ENCODE data around the gene PRELID1.
A peak's percentile ranks its signal among the peaks of the same experiment; 100 is the strongest.
"Not testable (repeated sequence)": the region's sequence is repeated elsewhere in the genome, so short reads cannot be mapped to it uniquely, and the experiment has no call there.

The PRELID1 gene, protein sequence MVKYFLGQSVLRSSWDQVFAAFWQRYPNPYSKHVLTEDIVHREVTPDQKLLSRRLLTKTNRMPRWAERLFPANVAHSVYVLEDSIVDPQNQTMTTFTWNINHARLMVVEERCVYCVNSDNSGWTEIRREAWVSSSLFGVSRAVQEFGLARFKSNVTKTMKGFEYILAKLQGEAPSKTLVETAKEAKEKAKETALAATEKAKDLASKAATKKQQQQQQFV

DNA sequence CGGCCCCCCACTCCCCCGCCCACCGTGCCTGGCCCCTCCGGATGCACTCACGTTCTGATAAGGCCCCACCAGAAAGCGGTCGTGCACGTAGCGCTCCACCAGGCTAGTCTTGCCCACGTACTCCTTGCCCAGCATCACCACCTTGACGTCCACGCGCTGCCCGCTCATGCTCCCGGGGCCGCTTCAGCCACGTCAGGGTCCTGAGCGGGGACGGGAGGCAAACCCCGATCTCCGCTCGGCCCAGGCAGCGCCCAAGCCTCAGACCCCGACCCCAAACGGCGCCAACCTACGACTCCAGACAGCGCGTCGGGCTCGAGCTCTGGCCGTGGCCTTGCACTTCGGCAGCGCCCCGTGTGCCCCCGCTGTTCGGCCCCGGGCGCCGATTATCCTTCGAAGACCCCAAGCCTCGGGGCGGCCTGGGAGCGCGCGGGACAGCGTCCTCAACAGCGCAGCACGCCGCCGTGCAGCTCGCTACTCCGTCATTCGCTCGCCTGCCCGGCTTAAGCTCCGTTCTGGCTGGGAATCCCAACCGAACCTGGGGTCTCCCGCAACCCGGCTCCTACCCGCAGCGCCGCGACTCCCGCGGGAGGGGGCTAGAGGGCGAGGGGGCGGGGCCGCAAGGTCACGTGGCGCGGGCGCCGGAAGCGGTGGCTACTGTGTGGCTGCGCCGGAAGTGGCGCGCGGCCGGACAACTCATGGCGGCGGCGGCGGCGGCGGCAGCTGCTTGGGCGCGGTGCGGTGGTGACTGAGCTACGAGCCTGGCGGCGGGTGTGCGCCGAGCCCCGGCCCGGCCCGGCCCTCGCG, at the start of gene PRELID1, which contains the start of gene RAB24:
Gene PRELID1 (plus strand): TSS at position 679 of the 804 bp plus-strand sequence. CDS start 187 bp downstream, outside the sequence.
Gene RAB24 (minus strand): TSS at position 599 of the 804 bp plus-strand sequence. CDS start 431 bp downstream, at position 168.
- peak; percentile 32 to 64 for DNase-seq

DNA sequence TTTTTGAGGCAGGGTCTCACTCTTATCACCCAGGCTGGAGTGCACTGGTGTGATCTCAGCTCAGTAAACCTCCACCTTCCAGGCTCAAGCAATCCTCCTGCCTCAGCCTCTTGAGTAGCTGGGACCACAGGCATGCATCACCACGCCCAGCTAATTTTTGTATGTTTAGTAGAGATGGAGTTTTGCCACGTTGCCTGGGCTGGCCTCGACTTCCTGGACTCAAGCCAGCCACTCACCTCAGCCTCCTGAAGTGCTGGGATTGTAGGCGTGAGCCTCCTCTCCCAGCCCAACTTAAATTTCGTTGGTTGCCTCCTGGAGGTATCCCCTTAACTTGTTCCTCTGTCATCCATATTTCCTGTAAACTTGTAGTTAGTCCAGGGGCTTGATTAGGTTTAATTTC, 47.3 kb upstream of the PRELID1 start:
- DNase-seq: no peak

DNA sequence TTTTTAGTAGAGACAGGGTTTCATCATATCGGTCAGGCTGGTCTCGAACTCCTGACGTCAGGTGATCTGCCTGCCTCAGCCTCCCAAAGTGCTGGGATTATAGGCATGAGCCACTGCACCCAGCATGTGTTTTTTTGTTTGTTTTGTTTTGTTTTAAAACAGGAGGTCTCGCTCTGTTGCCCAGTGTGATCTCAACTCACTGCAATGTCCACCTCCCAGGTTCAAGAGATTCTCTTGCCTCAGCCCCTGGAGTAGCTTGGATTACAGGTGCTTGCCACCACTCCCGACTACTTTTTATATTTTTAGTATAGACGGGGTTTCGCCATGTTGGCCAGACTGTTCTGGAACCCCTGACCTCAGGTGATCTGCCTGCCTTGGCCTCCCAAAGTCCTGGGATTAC, 44.9 kb upstream of the PRELID1 start:
- DNase-seq: not testable (repeated sequence)

DNA sequence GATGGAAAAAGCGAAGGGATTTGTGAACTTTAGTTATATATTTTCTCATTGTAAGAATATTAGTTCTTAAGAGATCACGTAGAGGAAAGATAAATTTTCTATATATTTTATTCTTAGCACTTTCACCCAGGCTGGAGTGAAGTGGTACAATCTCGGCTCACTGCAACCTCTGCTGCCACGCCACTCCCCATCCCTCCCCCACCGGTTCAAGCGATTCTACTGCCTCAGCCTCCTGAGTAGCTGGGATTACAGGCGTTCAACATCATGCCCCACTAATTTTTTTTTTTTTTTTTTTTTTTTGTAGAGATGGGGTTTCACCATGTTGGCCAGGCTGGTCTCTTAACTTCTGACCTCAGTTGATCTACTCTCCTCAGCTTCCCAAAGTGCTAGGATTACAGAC, 42.6 kb upstream of the PRELID1 start:
- no peak for DNase-seq

DNA sequence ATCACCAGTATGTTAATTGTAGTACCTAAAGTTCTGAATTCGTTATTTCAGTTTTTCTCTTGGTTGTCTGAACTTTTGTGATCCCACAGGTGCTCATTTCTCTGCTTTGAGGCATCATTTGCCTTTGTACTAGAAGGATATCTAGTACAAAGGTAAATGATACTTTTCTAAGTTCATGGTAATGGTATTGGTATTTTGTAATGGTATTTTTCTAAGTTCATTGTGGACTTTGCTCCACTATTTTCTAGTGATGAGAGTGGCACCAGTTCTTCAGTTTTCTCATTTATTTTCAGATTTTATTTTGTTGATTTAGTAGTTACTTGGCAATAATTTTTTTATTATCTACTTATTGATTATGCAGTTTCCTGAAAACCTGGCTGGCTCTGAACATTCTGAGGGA, 42.1 kb upstream of the PRELID1 start:
- DNase-seq: no peak

DNA sequence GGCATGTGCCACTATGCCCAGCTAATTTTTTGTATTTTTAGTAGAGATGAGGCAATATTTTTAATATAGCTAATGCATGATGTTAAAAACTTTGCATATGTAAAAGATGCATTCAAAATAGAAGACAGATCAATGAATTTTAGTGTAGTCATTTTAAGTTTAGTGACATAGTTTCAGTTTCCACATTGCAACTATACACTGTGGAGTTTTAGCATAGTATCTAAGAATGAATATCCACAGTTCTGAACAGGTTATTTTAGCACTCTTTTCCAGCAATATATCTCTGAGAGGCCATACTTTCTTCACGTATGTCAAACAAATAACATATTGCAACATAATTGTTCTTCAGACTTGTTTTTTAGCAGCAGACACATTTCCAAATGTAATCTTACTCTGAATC, 39.4 kb upstream of the PRELID1 start:
- no peak for DNase-seq

DNA sequence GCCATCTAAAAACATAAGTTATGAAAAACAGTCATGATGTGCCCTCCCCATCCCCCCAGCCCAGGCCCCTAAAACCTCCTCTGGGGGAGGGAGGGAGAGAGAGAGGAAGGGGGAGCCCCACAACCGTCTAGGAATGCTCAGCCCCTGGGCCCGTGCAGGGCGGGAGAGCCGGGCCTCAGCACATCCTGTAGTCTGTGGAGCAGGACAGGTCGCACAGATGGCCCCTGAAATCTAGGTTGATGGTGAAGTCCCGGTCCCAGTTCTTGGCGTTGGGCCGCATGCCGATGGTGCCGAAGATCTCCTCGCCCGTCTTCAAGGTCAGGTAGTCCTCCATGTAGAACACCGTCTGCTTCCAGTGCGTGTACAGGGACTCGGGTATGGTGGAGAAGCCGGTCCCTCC, 38.2 kb upstream of the PRELID1 start:
- DNase-seq: no peak

DNA sequence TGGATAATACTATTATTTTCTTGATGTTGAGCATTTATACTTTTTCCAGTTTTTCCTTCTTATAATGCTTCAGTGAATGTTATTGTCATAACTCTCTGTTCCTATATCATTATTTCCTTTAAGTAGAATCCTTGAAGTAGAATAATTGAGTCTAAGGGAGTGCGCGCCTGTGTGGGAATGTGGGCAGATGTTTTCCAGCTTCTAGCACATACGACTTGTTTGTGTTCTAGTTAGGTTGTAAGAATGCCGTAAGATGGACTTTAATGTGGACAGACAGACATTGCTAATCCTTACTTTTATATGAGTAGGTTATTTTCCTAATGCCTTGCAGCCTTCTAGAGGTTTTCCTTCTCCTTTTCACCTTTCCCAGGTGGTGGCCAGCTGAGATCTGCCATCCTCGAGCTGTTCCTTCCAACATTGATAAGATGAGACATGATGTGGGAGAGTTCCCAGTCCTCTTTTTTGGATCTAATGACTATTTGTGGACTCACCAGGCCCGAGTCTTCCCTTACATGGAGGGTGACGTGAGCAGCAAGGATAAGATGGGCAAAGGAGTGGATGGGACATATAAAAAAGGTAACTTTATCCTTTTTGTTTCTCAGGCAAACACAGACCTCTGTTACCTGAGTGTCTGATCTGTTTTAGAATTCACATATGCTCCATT, 34.2 kb upstream of the PRELID1 start:
- no peak for DNase-seq

DNA sequence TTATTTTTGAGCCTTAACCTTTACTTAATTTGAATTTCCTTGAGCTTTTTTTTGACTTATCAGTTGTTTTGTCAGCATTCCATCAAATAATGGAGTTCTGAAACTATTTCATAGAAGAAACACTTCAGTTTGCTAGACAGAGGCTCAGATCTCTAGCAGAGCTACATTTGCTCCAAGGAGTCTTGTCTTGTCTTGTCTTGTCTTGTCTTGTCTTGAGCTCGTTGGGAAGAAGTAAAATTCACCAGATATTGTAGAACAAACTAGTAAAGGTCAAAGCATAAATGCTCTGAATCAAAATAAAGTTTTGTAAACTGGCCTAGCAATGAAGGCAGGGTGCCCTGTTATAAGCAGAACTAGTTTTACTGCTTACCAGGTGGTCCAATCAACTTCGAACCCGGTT, 33.6 kb upstream of the PRELID1 start:
- no peak for DNase-seq

DNA sequence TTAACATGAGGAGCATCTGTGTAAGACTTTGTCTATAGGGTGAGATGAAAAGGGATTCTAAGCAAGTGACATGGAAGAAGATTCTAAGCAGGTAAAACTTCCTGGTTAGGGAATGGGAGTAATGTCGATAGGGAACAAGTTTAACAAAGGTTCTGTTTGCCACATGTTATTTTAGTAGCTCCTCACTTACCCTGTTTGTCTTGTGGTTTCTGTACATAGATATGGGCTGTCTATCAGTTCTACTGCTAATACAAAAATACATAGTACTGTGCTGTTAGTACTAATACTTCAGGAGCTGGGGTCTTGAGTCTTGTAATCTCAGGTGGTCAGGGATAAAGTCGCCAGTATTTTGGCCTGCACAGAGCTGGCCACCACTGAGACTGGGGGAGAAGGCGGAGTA, 32.9 kb upstream of the PRELID1 start:
- DNase-seq: no peak

DNA sequence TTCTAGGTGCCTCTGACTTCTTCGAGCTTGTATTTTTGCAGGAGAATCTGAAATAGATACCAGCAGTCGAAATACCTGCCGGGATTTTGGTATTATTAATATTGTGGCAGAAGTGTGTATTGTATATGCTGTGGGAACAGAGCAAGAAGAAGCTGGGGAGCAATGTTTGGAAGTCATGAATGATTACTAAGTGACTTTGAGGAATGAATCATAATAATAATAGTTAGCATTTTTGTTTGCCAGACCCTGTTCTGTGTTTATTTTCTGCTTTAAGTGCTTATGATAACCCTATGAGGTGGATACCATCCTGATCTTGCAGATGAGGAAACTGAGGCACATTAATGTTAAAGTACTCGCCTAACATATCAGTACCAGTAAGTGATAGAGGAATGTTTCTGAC, 32.5 kb upstream of the PRELID1 start:
- DNase-seq: no peak

DNA sequence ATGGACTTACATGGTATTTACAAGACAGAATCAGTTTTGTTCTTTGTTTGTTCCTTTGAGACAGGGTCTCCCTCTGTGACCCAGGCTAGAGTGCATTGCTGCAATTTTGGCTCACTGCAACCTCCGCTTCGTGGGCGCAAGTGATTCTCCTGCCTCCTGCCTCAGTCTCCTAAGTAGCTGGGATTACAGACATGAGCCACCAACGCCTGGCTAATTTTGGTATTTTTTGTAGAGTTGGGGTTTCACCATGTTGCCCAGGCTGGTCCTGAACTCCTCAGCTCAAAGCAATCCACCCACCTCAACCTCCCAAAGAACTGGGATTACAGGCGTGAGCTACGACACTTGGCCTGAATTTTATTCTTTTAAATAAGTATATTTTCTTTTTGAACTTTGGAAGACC, 27.7 kb upstream of the PRELID1 start:
- DNase-seq: no peak

DNA sequence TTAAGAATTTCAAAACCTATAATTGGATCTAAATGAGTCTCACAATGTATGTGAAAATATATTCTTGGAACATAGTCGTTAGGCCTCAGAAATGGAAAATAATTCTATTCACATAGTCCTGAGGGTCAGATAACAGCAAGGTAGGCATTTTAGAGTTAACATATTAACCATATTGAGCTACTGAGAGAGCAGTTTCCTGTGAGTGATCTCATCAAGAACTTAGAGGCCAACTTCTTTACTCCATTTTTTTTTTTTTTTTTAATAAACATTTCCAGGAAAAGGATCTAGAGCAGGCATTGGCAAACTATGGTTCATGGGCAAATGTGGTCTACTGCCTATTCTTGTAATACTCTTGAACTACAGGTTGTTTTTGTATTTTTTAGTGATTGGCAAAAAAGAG, 26.7 kb upstream of the PRELID1 start:
- DNase-seq: no peak

DNA sequence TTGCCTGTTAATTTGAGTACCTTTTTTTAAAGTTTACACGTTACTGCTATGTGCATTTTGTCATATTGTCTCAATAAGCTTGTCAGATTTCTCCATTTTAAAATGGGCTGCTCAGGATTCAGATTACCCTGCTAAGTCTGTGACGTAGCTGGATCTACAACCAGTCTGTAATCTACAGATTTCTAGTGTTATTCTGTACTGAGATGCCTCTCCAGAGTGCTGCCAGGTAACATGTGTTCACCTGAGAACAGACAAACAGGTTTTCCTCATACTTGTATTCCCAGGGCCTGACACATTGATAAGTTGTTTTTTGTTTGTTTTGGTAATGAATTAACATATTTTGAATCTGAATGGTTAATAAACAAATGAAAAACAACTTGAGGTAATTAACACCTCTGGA, 15.4 kb upstream of the PRELID1 start:
- DNase-seq: no peak

DNA sequence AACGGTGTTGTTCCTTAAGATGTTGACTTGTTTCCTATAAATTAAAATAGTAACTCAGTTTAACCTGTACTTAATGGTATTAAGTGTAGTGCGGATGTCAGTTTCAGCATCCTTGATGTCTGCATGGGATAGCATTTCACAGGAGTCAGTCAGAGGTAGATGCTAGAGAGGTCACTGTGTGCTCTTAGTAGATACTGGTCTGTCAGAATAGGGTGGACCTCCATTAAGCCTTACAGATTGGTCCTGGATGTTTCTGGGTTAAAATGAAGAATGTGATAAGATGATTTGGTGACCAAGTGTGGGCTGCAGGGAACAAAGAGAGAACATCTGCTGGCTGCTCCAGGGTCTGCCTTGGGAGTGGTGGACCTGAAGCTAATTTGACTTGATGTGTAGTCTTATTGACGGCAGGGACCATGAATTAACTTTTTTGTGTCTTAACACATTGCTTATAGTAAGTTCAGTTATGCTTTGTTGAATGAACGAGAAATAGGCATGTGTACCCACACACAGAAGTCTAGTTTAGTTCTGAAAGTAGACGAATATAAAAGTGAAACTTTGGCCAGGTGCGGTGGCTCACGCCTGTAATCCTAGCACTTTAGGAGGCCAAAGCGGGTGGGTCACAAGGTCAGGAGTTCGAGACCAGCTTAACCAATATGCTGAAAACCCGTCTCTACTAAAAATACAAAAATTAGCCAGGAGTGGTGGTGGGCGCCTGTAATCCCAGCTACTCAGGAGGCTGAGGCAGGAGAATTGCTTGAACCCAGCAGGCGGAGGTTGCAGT, 12.6 kb upstream of the PRELID1 start:
- DNase-seq: no peak

DNA sequence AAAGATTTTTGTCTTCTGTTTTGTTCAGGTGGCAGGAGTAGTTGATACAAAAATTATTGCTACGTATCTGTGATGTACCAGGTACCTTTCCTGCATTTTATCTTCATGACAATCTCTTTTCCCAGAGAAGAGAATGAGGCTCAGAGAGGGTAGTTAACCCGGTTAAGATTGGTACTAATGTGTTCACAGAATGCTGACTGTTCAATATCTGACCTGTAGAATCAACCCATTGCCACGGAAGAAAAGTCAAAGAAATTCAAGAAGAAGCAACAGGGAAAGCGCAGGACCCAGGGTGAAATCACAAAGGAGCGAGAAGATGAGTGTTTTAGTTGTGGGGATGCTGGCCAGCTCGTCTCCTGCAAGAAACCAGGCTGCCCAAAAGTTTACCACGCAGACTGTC, 11.9 kb upstream of the PRELID1 start:
- DNase-seq: no peak

DNA sequence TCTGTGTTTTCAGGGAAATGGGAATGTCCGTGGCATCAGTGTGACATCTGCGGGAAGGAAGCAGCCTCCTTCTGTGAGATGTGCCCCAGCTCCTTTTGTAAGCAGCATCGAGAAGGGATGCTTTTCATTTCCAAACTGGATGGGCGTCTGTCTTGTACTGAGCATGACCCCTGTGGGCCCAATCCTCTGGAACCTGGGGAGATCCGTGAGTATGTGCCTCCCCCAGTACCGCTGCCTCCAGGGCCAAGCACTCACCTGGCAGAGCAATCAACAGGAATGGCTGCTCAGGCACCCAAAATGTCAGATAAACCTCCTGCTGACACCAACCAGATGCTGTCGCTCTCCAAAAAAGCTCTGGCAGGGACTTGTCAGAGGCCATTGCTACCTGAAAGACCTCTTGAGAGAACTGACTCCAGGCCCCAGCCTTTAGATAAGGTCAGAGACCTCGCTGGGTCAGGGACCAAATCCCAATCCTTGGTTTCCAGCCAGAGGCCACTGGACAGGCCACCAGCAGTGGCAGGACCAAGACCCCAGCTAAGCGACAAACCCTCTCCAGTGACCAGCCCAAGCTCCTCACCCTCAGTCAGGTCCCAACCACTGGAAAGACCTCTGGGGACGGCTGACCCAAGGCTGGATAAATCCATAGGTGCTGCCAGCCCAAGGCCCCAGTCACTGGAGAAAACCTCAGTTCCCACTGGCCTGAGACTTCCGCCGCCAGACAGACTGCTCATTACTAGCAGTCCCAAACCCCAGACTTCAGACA, 9.6 kb upstream of the PRELID1 start:
- no peak for DNase-seq

DNA sequence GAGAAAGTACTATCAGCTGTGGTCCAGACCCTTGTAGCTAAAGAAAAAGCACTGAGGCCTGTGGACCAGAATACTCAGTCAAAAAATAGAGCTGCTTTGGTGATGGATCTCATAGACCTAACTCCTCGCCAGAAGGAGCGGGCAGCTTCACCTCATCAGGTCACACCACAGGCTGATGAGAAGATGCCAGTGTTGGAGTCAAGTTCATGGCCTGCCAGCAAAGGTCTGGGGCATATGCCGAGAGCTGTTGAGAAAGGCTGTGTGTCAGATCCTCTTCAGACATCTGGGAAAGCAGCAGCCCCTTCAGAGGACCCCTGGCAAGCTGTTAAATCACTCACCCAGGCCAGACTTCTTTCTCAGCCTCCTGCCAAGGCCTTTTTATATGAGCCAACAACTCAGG, 9.0 kb upstream of the PRELID1 start:
- DNase-seq: no peak

DNA sequence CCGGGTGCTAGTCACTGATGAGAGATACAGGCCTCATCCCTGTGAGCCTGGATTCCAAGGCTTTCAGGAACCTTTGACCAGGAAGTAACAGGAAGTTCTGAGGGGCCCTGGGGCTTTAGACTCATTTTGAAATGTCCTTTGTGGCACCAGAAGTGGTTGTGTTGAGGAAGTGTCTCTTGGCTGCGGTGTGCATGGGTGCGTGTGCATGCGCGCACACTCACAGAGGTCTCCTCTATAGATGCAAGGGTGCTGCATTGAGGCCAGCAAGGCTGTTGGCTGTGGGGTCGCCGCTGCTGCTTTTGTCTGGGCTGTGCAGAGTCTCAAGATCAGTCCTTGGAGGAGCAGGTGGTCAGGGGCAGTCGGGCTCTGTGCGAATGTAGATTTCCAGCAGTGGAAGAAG, 7.7 kb upstream of the PRELID1 start:
- peak in 1 of 2 experiments; percentile 26 for DNase-seq

DNA sequence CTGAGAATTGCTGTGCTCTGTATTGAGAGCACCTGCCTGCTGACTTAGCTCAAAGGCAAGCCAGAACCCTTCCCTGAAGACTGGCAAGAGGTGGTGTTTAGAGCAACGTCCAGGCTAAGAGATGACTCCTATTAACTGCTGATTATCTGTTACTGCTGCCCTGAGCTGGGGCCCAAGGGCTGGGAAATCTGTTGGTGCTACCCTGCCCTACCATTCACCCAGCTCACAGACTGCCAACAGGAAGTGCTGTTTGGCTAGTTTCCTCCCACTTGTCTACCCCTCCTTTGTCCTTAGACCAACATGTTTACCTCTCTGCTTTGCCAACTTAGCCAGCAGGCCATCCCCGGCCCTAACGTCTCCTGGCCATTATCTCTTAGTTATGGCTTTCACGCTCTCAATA, 7.0 kb upstream of the PRELID1 start:
- DNase-seq: peak in 1 of 2 experiments; percentile 44

DNA sequence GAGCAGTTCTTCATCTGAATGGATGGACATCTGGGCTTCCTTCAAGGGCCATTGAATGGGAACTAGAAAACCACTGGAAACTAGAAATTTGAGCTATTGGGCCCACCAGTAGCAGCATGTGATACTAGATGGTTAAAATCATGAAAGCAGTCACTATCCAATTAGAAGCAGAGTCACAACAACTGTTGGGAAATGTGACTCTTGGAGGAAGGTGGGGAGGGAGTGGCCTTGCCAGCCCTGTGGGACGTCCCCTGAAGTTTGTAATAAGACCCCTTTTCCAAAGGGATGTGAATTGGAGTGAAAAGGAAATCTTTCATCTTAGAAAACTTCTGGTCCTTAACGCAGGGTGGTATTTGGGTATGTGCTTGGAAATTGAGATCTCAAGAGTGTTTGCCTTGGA, 5.7 kb upstream of the PRELID1 start:
- DNase-seq: no peak

DNA sequence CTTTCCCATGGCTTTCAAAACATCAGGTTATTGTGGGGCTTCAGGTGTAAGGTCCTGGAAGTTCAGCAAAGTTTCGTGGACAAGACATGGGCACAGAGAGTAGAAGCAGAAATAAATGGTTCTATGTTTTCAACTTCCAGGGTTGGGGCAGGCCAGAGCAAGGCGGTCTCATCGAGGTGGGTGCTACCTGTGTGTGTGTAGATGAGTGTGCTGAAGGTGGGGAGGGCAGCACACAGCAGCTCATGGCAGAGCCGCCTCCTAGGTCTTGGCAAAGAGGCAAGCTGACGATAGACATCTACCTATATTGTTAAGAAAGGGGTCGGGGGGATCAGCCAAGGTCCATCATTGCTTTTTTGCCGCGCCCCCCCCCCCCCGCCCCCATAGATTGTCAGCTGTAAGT, 3.9 kb upstream of the PRELID1 start:
- DNase-seq: no peak

All from AML-193 (cell line).